Raji (cell line): Measurements from ENCODE around the gene PIK3R1.

Source experiments
- POLR2A ChIP-seq: IDR thresholded peaks from 2 replicates; pipeline ENCODE4 v1.6.1; 2011; ENCODE audit warnings: low read depth, low read length, control low read depth; ENCODE audit not compliant: insufficient read depth

The PIK3R1 gene

DNA sequence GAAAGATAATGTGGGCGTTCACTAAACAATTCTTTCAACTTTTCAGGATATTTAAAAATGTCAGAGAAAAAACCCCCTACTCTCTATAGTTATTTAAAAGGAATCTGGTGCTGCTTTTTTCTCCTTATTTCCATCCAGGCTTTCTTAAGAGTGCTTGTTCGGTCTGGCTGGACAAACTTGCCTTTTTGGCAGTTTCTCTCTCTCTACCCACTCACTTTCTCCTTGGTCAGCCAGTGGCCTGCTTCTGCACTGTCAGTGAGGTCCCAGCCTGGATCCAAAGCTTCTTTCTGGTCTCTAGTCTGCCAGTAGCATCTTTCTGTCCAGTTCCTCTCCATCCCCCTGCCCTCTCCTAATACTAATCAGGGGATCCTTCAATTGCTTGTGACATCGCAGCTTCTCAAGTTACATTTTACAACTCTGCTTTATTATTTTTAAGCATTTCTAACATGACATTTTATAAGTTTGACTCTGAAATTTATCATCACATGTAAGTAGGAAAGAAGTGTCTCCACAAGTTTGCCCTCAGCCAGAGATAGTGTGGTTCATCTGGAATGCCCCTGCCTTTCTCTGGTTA lies 50.4 kb downstream of the PIK3R1 start:
- no peak for TF ChIP-seq POLR2A

DNA sequence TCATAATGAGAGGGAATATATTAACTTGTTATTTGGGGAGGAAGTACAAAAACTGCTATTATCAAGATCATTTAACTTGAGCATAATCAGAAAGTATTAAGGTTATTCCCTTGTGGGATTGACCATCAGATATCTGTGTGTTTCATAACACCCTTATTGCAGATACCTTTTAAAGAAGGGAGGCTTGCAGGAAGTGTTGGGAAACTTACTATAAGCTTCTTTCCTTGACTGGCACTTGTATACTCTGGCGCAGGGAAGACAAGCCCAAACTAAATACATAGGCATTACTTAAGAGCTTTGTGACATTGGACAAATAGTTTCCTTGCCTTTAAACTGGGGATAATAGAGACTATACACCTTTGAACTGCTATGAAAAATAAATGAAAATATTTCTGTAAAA lies 50.9 kb downstream of the PIK3R1 start:
- TF ChIP-seq POLR2A = no peak

DNA sequence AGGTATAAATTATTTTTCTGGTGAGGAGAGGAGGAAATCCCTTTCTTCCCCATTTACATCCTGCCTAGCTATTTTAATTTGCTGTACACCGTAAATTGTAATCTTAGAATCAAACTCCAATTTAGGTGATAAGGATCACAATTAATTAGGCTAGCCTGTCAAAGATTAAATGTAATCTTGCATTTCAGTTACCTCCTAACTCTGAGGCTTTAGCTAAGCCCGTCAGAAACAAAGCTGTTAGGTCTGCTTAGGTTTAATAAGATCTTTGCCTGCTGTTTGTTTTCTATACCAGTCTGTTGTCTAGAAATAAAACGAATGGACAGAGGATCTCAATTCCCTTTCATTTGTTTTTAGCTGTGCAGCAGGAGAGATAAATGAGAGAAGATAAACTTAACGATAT lies 51.5 kb downstream of the PIK3R1 start:
- TF ChIP-seq POLR2A = no peak

DNA sequence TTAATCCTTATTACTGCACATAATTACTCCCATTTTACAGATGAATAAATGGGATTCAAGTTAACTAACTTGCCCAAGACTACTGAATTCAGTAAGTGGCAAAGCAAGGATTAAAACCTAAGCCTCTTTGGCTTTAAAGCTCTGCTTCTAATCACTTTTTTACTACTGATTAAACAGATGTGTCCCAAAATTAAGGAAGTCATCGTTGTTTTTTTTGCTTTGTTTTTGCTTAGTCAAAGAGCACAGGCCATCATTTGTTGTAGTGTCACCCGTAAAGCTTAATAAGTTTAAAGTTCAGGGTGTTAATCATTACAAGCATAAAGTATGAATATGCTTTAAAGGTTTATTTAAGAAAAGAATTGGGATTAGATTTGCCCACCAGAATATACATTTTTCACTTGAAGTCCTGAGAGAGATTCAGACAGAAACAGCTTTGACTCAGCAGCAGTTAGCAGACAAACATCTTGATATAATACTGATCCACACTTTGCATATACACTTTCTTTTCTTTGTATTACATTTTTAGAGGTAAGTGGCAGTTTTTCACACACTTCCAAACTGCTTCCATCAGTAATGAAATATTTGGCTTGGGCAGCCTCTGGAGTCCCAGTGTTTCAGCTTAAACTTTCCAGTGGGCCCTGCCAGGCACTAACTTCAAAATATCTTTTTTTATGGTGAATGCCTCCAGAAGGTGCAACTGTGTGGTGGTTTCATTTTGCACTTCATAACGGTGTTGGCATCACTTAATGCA lies 52.7 kb downstream of the PIK3R1 start:
- TF ChIP-seq POLR2A = no peak

DNA sequence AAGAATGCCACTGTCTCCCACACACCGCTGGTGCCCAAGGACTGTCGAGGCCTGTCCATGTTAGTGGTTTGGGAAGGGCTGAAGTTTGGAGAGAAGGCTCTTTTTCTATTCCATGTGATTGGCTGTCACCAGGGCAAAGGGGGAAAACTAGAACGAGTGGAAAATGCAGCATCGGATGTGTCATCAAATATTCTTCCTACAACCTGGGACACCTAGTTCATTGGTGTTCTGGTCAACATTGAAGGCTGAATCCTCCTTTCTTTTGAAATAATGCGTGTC lies 53.2 kb downstream of the PIK3R1 start:
- TF ChIP-seq POLR2A = no peak

DNA sequence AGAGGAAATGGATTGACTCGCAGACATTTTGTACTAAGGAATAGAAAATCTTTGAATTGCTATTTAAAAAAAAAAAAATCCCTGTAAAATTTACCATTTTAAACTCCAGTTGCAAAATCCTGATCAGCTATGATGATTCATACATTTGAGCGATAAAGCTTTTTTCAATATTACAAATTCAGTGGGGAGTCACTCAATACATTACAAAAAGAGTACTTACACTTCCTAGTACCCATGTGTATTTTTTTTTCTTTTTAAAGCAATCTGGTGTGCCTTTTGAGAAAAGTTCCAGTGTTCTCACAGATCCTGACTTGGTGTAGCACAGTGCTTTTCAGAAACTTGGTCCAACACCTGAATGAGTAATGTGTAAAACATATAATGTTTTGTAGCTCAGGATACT lies 54.3 kb downstream of the PIK3R1 start:
- no peak for TF ChIP-seq POLR2A

DNA sequence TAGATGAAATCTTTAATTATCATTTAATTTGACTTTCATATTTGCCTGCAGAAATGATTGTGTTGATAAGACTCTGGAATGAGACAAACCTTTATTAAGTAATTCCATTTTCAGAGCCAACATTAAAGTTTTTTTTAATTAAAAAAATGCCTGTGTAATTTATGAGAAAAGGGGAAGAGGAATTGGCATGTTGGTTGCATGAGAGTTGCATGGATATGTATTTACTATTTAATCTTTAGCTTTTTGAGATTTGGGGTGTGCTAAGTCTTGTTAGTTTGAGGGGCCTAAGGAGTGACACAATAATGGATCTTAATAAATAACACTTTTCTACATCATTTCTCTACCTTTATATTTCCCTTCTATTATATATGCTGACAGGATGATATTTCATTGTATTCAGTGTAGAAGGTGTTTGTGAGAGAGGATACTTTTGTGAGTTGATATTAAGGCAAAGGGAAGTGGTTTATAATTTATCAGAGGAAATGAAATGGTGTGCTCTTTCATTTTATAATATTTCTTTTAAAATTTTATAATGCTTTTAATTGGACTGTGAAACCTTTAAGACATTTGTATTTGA lies 54.9 kb downstream of the PIK3R1 start:
- TF ChIP-seq POLR2A = no peak

DNA sequence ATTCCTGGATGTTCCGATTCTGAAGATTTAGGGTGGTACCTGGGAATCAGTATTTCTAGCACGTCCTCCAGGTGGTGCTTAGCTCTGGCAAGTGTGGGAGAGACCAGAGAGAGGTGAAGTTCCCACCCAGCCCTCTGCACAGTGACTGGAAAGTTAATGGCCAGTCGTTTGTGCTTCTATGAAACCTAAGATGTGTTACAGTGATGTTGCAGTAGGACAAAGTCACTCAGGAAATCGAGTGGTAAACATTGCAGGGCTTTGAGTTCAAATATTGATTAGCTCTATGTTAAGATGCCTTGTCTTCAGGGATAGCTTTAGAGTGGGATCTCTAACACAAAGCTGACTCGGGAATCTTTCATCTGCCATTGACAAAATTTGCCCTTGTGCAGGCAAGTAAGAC lies 55.6 kb downstream of the PIK3R1 start:
- no peak for TF ChIP-seq POLR2A

DNA sequence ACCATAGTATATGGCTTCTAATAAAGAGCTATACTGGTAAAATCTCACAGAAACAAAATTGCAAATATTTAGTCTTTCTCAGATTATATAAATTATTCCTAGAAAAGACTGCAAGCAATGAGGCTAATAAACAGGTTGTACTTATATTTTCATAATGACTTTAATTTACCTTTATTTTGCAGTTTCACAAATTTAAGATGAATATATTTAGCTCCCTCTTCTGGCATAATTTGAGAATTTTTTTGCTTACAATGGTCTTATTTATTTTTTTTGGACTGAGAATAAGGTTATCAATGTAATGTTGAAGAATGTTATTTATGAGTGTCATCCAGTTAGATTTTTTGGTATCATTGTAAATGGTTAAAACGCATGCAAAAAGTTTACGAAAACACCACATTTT lies 56.7 kb downstream of the PIK3R1 start:
- no peak for TF ChIP-seq POLR2A

DNA sequence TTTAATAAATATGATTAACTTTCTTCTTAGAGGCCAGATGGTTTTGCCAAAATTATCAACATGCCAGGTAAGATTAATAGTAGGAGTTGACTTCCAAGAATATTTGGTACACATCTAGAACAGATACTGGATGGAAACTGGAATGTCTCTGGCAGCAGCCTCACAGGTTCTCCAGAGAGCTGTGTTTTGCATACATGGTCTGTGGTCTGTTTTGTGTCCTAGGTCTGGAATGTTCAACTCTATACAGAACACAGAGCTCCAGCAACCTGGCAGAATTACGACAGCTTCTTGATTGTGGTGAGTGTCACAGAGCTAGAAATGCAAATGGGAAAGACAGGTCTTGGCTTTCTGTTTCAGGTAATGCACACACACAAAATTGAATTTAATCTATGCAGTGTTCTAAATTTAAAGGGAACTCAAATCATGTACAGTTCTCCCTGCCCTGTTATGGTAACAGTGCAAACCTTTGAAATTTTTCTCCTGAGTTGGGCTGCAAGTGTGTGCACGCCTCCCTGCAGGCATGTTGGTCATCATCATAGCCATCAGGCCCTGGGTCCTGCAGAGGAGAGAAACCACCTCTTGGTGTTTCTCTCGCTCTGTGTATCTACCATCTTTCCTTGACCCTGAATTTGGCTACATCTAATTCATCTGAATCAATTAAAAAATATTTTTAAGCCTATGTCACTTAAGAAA lies 58.3 kb downstream of the PIK3R1 start:
- no peak for TF ChIP-seq POLR2A

DNA sequence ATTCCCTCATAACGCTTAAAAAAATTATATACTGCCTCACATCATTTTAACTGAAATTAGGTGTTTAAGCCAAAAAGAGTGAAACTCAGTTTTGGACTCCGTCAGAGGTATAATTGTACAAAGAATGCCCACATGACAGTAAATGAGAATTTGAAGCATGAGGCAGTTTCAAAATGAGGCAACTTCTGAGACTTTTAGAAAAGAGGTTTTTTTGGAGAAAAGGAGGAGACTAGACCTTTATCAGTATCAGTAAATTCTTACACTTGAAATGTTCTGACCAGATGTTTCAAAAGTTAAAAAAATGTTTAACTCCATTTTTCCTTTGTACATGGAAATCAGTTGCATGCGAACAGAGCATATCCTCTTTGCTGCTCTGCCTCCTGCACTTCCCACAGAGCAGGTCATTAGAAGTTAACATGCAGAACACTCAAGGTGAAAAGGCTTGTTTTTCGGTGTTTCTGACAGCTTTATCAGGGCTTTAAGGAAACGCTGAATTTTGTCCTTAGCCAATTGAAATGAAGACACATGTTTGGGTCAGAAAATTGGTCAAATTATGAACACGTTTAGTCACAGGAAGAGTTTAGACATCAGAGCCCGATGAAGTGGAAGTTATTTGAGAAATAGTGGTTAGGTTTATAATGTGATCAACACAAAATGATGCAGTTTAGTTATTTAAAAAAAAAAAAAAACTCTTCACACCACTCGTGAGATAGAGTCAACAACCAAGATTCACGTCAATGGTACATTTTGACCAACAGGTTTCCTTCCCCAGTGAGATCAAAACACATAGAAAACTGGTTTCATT lies 59.5 kb downstream of the PIK3R1 start:
- TF ChIP-seq POLR2A = no peak

DNA sequence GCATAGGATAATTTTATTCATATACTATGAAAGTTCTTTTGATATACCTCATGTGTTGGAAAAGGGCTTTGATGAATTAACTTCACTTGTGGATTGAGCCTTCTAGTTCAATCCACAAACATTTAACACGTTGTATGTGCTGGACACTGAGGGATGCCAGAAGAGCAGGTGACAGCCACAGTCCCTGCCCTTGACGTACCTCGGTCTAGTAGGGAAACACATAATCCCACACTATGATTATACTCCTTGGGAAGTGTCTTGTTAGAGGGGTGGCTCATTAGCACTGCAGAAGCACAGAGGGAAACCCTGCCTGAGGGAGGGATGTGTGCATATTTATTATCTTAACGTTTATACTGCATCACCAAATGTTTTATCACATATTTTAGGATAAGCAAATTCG lies 61.2 kb downstream of the PIK3R1 start:
- TF ChIP-seq POLR2A = no peak

DNA sequence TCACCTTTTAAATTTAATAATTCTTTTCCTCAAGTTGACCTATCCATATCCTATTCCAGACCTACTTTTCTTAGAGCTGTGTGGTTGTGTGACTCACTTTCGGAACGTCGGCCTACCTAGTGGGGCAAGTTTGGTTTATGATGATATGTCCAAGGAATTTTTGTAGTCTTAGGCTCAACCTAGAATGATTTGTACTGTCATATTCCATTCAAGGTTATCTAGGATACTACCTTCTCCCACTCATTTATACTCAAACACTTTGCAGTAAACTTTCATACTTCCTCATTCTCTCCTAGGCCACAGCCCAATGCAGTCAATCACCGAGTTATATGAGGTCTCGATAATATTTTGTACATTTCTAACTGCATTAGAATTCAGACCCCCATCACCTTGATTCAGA lies 61.9 kb downstream of the PIK3R1 start:
- no peak for TF ChIP-seq POLR2A

DNA sequence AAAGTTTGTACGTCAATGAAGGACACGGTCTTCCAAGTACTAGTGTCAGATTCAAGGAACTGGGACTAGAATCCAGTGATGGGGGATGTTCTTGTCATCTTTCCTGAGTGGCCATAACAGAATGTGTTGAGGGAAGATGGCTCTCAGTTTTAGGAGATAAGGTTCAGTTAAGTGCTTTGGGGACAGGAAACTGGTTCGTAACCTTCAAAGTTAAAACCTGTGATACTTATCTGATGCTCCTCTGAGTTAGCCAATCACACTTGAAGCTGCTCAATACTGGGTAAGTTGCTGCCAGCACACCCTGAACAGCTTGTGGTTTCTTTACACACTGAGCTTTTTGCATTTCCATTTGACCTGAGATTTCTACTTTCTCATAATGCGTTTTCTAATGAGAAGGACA lies 64.4 kb downstream of the PIK3R1 start:
- no peak for TF ChIP-seq POLR2A

DNA sequence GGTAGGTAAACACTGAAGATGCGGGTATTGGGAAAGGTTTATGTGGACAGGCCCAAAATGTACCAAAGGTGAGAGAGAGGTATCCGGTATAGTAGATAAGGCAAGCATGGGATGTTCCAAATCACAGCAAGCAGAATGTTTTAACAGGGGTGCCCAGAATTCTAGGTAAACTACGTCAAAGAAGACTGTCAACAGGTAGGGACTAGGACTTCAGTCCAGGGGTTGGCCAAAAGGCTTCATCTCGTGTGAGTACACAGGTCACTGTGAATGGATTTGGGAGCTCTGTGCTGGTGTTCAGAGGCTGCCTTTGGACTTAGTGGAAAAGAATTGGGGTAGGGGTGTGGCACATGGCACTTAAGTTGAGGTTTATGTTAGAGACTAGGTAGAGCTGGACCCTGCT lies 66.4 kb downstream of the PIK3R1 start:
- no peak for TF ChIP-seq POLR2A

DNA sequence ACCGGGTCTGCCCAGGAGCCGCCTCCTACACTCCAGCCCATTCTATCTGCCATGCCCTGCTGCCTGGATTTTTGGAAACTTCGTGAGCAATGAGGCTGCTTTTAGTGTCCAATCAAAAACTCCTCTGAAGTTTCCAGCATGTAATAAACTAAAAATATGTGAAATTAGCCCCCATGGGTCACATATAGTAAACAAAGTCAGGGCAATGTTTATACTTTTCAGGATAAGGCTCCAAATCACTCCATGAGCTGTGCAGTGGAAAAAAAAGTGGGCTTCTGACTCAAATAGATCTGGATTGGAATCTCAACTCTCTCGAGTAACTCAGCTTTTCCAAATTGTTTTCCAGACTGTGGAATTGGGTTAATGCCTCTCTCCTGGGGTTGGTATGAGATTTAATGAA lies 68.2 kb downstream of the PIK3R1 start:
- TF ChIP-seq POLR2A = no peak
